ENCODE measurements around the gene MTCL3.
A peak's percentile ranks its signal among the peaks of the same experiment; 100 is the strongest.

MTCL3 gene

DNA sequence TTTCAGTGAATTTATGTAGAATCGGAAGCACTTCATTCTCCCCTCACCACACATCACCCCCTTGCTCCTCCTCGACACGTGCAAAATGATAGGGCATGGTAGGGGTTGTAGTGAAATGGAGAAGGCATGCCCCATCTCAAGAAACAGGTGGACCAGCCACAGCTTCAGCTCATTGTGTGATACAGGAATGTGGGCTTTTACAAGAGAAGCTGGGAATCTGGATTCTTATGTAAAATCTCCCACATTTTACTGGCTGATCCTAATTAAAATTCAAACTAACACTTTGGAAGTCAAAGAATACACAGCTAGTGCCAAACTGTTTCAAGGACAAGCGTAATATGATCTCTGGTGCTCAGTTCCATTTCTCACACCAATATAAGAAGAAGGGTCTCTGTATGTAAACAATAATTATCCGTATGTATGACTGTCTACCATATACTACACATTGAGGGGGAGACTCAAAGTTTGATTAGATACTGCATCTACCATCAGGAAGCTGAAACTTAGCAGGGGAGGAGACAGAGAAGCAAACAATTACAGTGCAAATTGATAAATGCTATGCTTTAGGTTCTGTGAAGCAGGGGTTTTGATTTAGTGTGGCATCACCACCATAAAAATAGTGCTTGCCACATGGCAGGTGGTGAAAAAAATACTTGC is 35.6 kb downstream of the MTCL3 start:
- Histone ChIP-seq H3K4me1 (ENCODE audit: low read depth, poor library complexity, severe bottlenecking) (peaks cover 28% of the 10 kb centered on the region), H4K20me1 (ENCODE audit: insufficient read depth) (no peaks in the 10 kb centered on the region), H2AFZ (ENCODE audit: low read depth) (peak overlapping the region; percentile 92), H3K27ac (peak overlapping the region; percentile 81), H3K27me3 (ENCODE audit: insufficient read depth, low read depth) (no peaks in the 10 kb centered on the region), H3K79me2 (ENCODE audit: insufficient read depth, low read depth) (no peaks in the 10 kb centered on the region), H3K4me3 (IDR thresholded peaks at IDR 0.05; ENCODE audit: insufficient read depth, low read depth, low read length) (no peak overlapping the region), H3K4me2 (peak overlapping the region; percentile 91), H3K9ac (peak overlapping the region; percentile 35; the same call in 1 of the 2 replicates), H3K36me3 (ENCODE audit: insufficient read depth) (no peaks in the 10 kb centered on the region)
- TF ChIP-seq, protein P1, sequence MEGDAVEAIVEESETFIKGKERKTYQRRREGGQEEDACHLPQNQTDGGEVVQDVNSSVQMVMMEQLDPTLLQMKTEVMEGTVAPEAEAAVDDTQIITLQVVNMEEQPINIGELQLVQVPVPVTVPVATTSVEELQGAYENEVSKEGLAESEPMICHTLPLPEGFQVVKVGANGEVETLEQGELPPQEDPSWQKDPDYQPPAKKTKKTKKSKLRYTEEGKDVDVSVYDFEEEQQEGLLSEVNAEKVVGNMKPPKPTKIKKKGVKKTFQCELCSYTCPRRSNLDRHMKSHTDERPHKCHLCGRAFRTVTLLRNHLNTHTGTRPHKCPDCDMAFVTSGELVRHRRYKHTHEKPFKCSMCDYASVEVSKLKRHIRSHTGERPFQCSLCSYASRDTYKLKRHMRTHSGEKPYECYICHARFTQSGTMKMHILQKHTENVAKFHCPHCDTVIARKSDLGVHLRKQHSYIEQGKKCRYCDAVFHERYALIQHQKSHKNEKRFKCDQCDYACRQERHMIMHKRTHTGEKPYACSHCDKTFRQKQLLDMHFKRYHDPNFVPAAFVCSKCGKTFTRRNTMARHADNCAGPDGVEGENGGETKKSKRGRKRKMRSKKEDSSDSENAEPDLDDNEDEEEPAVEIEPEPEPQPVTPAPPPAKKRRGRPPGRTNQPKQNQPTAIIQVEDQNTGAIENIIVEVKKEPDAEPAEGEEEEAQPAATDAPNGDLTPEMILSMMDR (conservative IDR thresholded peaks at IDR 0.05; ENCODE audit: low read depth, low read length): no peak

DNA sequence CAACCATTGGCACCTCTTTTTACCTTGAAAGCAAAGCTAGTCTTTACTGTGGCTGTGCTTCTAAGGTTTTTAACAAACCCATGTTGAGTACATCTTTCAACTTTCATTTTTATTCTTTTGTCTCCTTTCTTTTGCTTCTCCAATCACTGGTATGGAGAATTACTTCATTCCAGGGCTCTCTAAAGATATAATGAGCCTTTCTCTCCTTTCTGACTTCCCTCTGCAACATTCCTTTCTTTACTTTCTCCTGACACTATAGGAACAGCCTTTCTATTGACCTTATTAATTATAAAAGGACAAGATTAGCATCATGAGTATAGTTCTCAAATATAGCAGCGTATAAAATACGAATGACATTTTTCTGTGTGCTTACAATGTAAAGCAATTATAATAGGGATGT is 36.8 kb downstream of the MTCL3 start:
- Histone ChIP-seq H3K9ac (no peak overlapping the region), H3K27me3 (ENCODE audit: insufficient read depth, low read depth) (no peaks in the 10 kb centered on the region), H3K4me1 (ENCODE audit: low read depth, poor library complexity, severe bottlenecking) (peaks cover 28% of the 10 kb centered on the region), H3K79me2 (ENCODE audit: insufficient read depth, low read depth) (no peaks in the 10 kb centered on the region), H3K4me3 (IDR thresholded peaks at IDR 0.05; ENCODE audit: insufficient read depth, low read depth, low read length) (no peak overlapping the region), H3K27ac (no peak overlapping the region), H2AFZ (ENCODE audit: low read depth) (no peak overlapping the region), H3K36me3 (ENCODE audit: insufficient read depth) (no peaks in the 10 kb centered on the region), H3K4me2 (no peak overlapping the region), H4K20me1 (ENCODE audit: insufficient read depth) (no peaks in the 10 kb centered on the region)
- TF ChIP-seq, protein P1 (conservative IDR thresholded peaks at IDR 0.05; ENCODE audit: low read depth, low read length): no peak

- no peaks in the 10 kb centered on the region for H4K20me1 ChIP-seq (ENCODE audit: insufficient read depth)
- H3K9ac ChIP-seq: no peak overlapping the region
- no peak overlapping the region for H3K4me3 ChIP-seq (IDR thresholded peaks at IDR 0.05; ENCODE audit: insufficient read depth, low read depth, low read length)
- H3K79me2 ChIP-seq (ENCODE audit: insufficient read depth, low read depth): no peaks in the 10 kb centered on the region
- no peak overlapping the region for H3K4me2 ChIP-seq
- H3K27me3 ChIP-seq (ENCODE audit: insufficient read depth, low read depth): no peaks in the 10 kb centered on the region
- no peak overlapping the region for H2AFZ ChIP-seq (ENCODE audit: low read depth)
- no peaks in the 10 kb centered on the region for H3K36me3 ChIP-seq (ENCODE audit: insufficient read depth)
- H3K4me1 ChIP-seq (ENCODE audit: low read depth, poor library complexity, severe bottlenecking): peaks cover 28% of the 10 kb centered on the region
- TF ChIP-seq, protein P1 (conservative IDR thresholded peaks at IDR 0.05; ENCODE audit: low read depth, low read length): no peak
- no peak overlapping the region for H3K27ac ChIP-seq
These were observed 37.5 kb downstream of the MTCL3 start for GRCh38 chr6:127481628-127482027.

DNA sequence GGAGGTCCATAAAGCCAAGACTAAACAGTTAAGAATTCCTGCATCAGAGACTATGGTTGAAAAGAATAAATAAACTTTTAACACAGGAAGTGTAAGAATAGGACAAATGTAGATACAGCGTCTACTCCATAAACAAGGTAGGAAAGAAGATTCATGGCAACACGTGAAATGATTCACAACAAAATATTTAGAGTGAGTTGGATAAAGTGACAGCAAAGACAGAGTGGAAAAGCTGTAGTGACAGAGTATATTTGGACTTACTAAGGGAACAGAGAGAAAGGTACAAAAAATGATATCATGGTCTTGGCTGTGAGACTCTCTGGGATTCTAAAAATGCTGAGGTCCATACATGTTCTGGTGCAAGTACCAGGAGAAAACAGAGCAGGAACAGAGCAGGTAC is 38.0 kb downstream of the MTCL3 start:
- H3K4me1 ChIP-seq (ENCODE audit: low read depth, poor library complexity, severe bottlenecking): peaks cover 28% of the 10 kb centered on the region
- no peak overlapping the region for H3K9ac ChIP-seq
- H3K36me3 ChIP-seq (ENCODE audit: insufficient read depth): no peaks in the 10 kb centered on the region
- H3K79me2 ChIP-seq (ENCODE audit: insufficient read depth, low read depth): no peaks in the 10 kb centered on the region
- H3K27me3 ChIP-seq (ENCODE audit: insufficient read depth, low read depth): no peaks in the 10 kb centered on the region
- H4K20me1 ChIP-seq (ENCODE audit: insufficient read depth): no peaks in the 10 kb centered on the region
- TF ChIP-seq, protein P1 (conservative IDR thresholded peaks at IDR 0.05; ENCODE audit: low read depth, low read length): no peak
- no peak overlapping the region for H3K4me2 ChIP-seq
- no peak overlapping the region for H2AFZ ChIP-seq (ENCODE audit: low read depth)
- no peak overlapping the region for H3K4me3 ChIP-seq (IDR thresholded peaks at IDR 0.05; ENCODE audit: insufficient read depth, low read depth, low read length)
- no peak overlapping the region for H3K27ac ChIP-seq

Measured in KMS-11 (cell line).